Measurements from ENCODE around the gene CD8B2.
"Not testable (repeated sequence)": the region's sequence is repeated elsewhere in the genome, so short reads cannot be mapped to it uniquely, and the experiment has no call there.

The CD8B2 gene

DNA sequence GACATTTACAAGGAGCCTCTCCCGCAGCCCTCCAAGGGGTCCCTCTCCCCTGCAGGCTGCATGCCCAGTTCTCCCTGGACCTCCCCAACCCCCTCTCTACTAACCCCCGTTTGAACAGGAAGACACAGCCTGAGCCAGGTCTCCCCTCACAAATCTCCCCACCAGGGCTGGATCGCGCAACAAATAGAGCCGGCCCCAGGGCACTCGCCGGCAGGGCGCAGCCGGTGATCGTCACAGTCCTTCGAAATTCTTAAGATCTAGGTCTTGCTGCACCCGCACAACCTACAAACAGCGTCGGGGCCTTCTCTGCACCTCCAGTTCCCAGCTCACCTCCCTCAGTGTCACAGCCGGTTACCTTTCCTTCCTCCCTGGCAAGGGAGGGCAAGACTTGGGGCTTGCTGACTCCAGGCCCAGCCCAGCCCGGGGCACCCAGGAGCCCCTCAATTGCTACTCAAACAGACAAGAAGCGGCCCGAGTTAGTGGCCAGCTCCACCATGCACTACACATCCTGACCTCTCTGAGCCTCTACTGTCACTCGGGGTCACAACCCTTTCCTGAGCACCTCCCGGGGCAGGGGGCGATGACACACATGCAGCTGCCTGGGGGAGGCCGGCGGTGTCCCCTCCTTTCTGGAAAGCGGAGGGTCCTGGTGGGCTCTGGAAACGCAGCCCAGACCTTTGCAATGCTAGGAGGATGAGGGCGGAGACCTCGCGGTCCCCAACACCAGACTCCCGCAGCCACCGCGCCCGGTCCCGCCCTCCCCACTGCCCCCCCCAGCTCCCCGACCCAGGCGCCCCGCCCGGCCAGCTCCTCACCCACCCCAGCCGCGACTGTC, at the start of gene CD8B2:
Gene CD8B2, plus strand, starts transcription at position 814 of the 835 bp plus-strand sequence. CDS start 63 bp downstream, outside the sequence.
- DNase-seq (ENCODE audit: low read depth), result not testable (repeated sequence)

DNA sequence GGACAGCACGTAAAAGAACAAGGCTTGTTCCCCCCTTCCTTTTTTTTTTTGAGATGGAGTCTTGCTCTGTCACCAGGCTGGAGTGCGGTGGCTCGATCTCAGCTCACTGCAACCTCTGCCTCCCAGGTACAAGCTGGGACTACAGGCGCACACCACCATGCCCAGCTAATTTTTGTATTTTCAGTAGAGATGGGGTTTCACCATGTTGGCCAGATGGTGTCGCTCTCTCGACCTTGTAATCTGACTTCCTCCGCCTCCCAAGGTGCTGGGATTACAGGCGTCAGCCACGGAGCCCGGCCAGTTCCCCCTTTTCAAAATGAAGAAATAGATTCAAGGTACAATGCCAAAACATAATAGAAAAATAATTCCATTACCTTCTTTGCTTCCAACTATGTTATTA, 25.3 kb upstream of the CD8B2 start:
- not testable (repeated sequence) for DNase-seq (ENCODE audit: low read depth)

DNA sequence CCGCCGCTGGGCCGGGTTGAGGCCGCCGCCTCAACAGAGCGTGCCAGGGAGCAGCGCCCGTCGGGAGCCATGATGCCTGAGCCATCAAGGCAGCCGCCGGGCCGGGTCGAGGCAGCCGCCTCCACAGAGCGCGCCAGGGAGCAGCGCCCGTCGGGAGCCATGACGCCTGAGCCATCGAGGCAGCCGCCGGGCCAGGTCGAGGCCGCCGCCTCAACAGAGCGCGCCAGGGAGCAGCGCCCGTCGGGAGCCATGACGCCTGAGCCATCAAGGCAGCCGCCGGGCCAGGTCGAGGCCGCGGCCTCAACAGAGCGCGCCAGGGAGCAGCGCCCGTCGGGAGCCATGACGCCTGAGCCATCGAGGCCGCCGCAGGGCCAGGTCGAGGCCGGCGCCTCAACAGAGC, 19.6 kb upstream of the CD8B2 start:
- DNase-seq (ENCODE audit: low read depth), result not testable (repeated sequence)

- DNase-seq (ENCODE audit: low read depth), result not testable (repeated sequence)
Measured at GRCh38 chr2:106468107-106468506, 19.1 kb upstream of the CD8B2 start, which contains the start of gene RGPD3. Gene RGPD3, minus strand, starts transcription at chr2:106468413. Its CDS starts 125 bp downstream, at chr2:106468288.

DNA sequence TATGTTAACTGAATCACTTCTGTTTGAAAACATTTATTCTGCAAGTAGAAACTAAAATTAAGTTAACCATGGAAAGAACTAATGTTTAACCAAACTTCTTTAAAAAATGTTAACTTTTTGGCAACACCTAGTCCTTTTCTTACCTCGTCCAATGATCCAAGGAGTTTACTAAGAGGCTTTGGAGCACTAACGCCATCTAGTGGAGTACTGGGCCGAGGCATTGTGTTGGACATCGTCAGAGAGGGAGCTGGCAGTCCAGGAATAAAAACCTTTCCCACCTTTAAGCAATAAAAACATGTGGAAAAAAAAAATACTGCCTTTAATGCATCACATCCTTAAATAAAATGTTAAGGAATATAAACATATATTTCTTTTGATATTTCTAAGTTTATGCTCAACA, 16.5 kb upstream of the CD8B2 start:
- DNase-seq (ENCODE audit: low read depth), result peak; percentile 23

GRCh38 chr2:106477647-106478046, 9.5 kb upstream of the CD8B2 start:
- not testable (repeated sequence) for DNase-seq (ENCODE audit: low read depth)

DNA sequence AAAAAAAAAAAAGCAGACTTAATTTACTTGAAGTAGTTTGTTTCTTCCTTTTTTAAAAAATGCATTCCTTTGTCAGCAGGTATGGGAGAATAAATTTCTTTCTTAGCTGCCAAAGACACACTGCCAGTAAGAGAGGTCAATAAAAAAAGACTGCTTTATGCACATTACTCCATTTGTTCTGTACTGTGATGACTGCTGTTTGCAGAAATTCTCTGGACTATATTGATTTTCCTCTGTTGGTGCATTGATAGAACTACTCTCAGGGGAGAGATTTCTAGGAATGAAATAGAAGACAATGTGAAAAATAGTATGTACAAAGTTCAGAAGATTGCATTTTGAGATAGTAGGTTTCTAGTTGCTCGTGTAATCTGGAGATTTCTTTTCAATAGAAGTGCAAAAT, 7.6 kb upstream of the CD8B2 start:
- DNase-seq (ENCODE audit: low read depth), result not testable (repeated sequence)

GRCh38 chr2:106487386-106488191, 425 bp downstream of the CD8B2 start:
- not testable (repeated sequence) for DNase-seq (ENCODE audit: low read depth)

DNA sequence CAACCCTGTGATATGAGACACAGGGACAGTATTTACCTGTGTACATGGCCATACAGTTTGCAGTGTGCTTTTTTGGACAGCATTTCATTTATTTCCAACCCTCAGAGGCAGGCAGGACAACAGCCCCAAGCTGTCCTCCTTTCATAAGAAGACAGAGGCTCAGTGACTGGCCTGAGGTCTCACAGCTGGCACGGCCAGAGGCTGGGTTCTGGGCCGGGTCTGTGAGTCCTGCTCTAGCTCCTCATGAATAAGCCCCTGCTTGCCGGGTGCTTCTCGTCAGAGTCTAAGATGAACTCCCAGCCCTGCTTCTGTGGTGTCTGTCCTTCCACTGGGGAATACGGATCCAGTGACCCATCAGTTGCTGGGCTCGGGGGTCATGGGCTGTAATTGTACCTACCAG, 2.5 kb downstream of the CD8B2 start:
- DNase-seq (ENCODE audit: low read depth), result not testable (repeated sequence)

- DNase-seq (ENCODE audit: low read depth), result not testable (repeated sequence)
Measured at GRCh38 chr2:106492399-106492798, 5.2 kb downstream of the CD8B2 start.

- DNase-seq (ENCODE audit: low read depth), result not testable (repeated sequence)
Measured at GRCh38 chr2:106492913-106493312, 5.7 kb downstream of the CD8B2 start.

- not testable (repeated sequence) for DNase-seq (ENCODE audit: low read depth)
Measured at GRCh38 chr2:106498549-106498948, 11.4 kb downstream of the CD8B2 start.

GRCh38 chr2:106500350-106500749, 13.2 kb downstream of the CD8B2 start:
- not testable (repeated sequence) for DNase-seq (ENCODE audit: low read depth)

DNA sequence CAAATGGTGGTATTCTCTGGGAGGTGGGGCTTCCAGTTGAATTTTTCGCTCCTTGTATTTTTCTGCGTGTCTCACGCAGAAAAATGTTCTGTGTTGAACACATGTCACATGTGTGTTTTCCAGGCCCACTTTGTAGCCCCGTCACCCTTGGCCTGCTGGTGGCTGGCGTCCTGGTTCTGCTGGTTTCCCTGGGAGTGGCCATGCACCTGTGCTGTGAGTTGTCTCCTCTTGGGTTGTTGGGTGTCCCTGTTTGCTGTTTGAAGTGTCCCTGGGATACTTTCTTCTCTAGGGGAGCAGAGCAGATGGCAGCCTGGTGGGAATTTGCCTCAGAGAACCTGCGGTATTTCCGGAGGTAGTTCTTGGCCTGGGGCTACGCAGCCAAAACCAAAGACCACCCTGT, 15.2 kb downstream of the CD8B2 start:
- not testable (repeated sequence) for DNase-seq (ENCODE audit: low read depth)

GRCh38 chr2:106504192-106504591, 17.0 kb downstream of the CD8B2 start:
- not testable (repeated sequence) for DNase-seq (ENCODE audit: low read depth)

GRCh38 chr2:106504787-106505186, 17.6 kb downstream of the CD8B2 start:
- not testable (repeated sequence) for DNase-seq (ENCODE audit: low read depth)

DNA sequence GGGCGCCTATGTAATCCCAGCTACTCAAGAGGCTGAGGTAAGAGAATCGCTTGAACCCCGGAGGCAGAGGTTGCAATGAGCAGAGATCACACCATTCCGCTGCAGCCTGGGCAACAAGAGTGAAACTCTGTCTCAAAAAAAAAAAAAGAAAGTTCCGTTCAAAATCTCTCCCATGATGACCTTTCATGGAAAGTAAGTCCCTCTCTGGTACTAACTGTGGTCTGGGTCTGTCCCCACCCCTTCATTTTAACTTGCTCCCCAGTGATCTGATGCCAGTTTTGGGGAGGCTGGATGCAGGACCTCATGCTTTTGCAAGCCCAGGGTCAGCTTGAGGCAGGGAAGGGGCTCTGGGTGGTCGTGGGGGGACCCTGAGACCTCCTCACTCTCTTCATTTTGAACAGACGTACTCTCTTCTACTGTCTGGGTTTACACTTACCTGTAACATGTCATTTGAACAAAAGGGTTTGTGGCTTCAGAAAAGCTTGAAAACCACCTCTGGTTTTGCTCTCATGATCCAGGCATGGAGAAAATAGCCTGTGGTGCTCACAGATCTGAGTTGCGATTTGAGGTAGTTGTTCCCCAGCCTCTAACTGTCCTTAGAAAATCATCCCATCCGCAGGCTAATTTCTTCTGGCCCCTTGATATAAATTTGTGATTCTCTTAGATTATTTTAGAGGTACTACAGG, 19.0 kb downstream of the CD8B2 start:
- not testable (repeated sequence) for DNase-seq (ENCODE audit: low read depth)

DNA sequence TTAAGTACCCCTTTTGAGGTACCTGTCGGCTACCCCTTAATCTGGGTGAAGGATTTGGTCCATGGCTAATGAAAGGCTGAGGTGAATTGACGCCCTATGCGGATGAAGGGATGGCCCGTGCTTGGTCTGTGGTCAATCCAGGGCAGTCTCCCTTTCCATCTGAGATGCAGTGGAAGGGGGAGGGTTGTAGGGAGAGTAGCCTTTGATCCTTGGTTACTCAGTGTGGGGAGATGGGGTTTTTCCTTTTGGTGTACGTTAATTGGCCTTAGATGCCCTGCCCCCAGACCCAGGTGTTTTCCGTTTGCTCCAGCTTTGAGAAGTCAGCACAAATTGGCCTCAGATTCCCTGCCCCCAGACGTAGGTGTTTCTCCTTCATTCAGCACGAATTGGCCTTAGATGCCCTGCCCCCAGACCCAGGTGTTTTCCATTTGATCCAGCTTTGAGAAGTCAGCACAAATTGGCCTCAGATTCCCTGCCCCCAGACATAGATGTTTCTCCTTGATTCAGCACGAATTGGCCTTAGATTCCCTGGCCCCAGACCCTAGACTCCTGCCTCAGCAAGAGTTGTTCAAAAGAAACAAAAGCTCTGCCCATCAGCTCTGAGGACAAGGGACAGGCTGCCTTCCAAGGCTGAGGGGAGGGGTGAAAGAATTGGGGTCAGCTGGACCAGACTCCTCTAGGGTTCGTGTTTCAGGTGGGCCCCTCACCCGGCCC, 21.7 kb downstream of the CD8B2 start:
- DNase-seq (ENCODE audit: low read depth), result not testable (repeated sequence)

DNA sequence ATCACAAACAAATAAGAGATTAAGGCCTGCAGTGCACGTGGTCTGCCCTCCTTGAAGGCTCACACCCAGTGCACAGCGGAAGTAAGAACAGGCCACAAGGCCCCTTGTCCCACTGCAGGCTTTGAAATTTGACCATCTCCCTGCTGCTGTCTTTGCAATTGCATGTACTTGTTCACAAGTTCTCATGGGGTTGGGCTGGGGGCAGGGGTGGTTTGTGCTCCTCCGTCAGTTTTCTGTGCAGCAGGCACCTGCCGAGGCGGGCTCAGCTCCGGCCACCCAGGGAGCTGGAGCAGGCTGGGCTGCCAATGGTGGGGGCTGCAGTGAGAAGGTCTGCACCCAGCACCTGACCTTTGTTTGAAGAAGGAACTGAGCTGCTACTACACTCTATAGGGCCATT, 22.2 kb downstream of the CD8B2 start:
- not testable (repeated sequence) for DNase-seq (ENCODE audit: low read depth)

GRCh38 chr2:106510791-106511190, 23.6 kb downstream of the CD8B2 start:
- DNase-seq (ENCODE audit: low read depth), result not testable (repeated sequence)

GRCh38 chr2:106511476-106511901, 24.3 kb downstream of the CD8B2 start:
- DNase-seq (ENCODE audit: low read depth), result not testable (repeated sequence)

All from stimulated activated CD8-positive, alpha-beta memory T cell treated with anti-CD3 and anti-CD28 coated beads, Interleukin-7, amount 100 ng/mL, for 24 hours (primary cell).